GM21390 (cell line): Measurements from ENCODE around the gene RAB3GAP2.
"Not testable (repeated sequence)": the region's sequence is repeated elsewhere in the genome, so short reads cannot be mapped to it uniquely, and the experiment has no call there.

Experiments used
- ATAC-seq: cut with Tn5 transposase; IDR thresholded peaks from one replicate; pipeline ENCODE4 v1.9.1; 2021; ENCODE audit not compliant: unreplicated experiment

The RAB3GAP2 gene

GRCh38 chr1:220213382-220213983, 58.8 kb downstream of the RAB3GAP2 start:
- no peak for ATAC-seq

GRCh38 chr1:220207411-220207810, 64.8 kb downstream of the RAB3GAP2 start:
- no peak for ATAC-seq

GRCh38 chr1:220204758-220205157, 67.5 kb downstream of the RAB3GAP2 start:
- ATAC-seq, result not testable (repeated sequence)

- ATAC-seq, result no peak
Observed at GRCh38 chr1:220203816-220204215, 68.4 kb downstream of the RAB3GAP2 start.

GRCh38 chr1:220198186-220199005, 73.9 kb downstream of the RAB3GAP2 start:
- ATAC-seq, result no peak

- no peak for ATAC-seq
Observed at GRCh38 chr1:220195701-220196100, 76.6 kb downstream of the RAB3GAP2 start.

GRCh38 chr1:220189750-220190347, 82.4 kb downstream of the RAB3GAP2 start:
- peak; percentile 65 for ATAC-seq

GRCh38 chr1:220188538-220188937, 83.7 kb downstream of the RAB3GAP2 start:
- no peak for ATAC-seq

GRCh38 chr1:220186752-220187151, 85.5 kb downstream of the RAB3GAP2 start:
- no peak for ATAC-seq

- no peak for ATAC-seq
Observed at GRCh38 chr1:220184506-220184905, 87.7 kb downstream of the RAB3GAP2 start.

GRCh38 chr1:220182656-220183055, 89.6 kb downstream of the RAB3GAP2 start:
- no peak for ATAC-seq

GRCh38 chr1:220182111-220182510, 90.1 kb downstream of the RAB3GAP2 start:
- no peak for ATAC-seq

- no peak for ATAC-seq
Observed at GRCh38 chr1:220176540-220176939, 95.7 kb downstream of the RAB3GAP2 start.

- ATAC-seq, result no peak
Observed at GRCh38 chr1:220170836-220171526, 101.3 kb downstream of the RAB3GAP2 start.

GRCh38 chr1:220169887-220170286, 102.4 kb downstream of the RAB3GAP2 start:
- ATAC-seq, result not testable (repeated sequence)

GRCh38 chr1:220166853-220167252, 105.4 kb downstream of the RAB3GAP2 start:
- ATAC-seq, result no peak

GRCh38 chr1:220164517-220164916, 107.7 kb downstream of the RAB3GAP2 start:
- ATAC-seq, result no peak

GRCh38 chr1:220164116-220164515, 108.1 kb downstream of the RAB3GAP2 start:
- ATAC-seq, result no peak

- no peak for ATAC-seq
Observed at GRCh38 chr1:220160027-220160426, 112.2 kb downstream of the RAB3GAP2 start.

- ATAC-seq, result no peak
Observed at GRCh38 chr1:220159041-220159440, 113.2 kb downstream of the RAB3GAP2 start.

- ATAC-seq, result not testable (repeated sequence)
Observed at GRCh38 chr1:220158530-220158929, 113.7 kb downstream of the RAB3GAP2 start.
